Right lobe of liver (tissue), 4 donors: ENCODE data around the gene TMEM253.

Experiments used
- CTCF ChIP-seq, 4 donors: fragments of 200-600 bp in 3 of 4; fragments of 450-650 bp in 1 of 4; IDR thresholded peaks; one replicate each; pipeline versions ENCODE4 v1.5.1 to v1.8.0; 2016 to 2022; ENCODE audit warnings: antibody characterized with exemption in 4 of 4, mild to moderate bottlenecking in 2 of 4
- POLR2A ChIP-seq: fragments of 450-650 bp; IDR thresholded peaks from one replicate; pipeline ENCODE4 v1.6.1; 2017; ENCODE audit warnings: antibody characterized with exemption, mild to moderate bottlenecking
- donor health status: DM: no; HTN: no; CAD: no.
- donor health status: DM: no; HTN: no; CAD: no.
- donor health status: DM: no; HTN: yes; CAD: no.

GRCh38 chr14:21095430-21096205 lies 5.2 kb upstream of the TMEM253 start:
- no peak for TF ChIP-seq CTCF (IDR thresholded peaks at IDR 0.05)
- no peak for TF ChIP-seq POLR2A
